Breast epithelium (tissue), 3 donors: ENCODE results near the gene CMTM8.

ENCODE experiments used
- POLR2A ChIP-seq: fragments of 450-650 bp; IDR thresholded peaks from one replicate; pipeline ENCODE4 v1.6.1; 2016; ENCODE audit warnings: antibody characterized with exemption, mild to moderate bottlenecking, moderate library complexity
- POLR2AphosphoS5 ChIP-seq, 3 donors: sonication (generic); formaldehyde crosslinking; IDR thresholded peaks; one replicate each; pipeline ENCODE4 v1.6.1; 2017; ENCODE audit warnings: antibody characterized with exemption in 3 of 3
- TF ChIP-seq, protein P1 (sequence below), 3 donors: fragments of 450-650 bp; IDR thresholded peaks; one replicate each; pipeline ENCODE4 v1.5.1; 2016 to 2017; ENCODE audit warnings: antibody characterized with exemption in 3 of 3, mild to moderate bottlenecking in 3 of 3, moderate library complexity in 3 of 3

DNA sequence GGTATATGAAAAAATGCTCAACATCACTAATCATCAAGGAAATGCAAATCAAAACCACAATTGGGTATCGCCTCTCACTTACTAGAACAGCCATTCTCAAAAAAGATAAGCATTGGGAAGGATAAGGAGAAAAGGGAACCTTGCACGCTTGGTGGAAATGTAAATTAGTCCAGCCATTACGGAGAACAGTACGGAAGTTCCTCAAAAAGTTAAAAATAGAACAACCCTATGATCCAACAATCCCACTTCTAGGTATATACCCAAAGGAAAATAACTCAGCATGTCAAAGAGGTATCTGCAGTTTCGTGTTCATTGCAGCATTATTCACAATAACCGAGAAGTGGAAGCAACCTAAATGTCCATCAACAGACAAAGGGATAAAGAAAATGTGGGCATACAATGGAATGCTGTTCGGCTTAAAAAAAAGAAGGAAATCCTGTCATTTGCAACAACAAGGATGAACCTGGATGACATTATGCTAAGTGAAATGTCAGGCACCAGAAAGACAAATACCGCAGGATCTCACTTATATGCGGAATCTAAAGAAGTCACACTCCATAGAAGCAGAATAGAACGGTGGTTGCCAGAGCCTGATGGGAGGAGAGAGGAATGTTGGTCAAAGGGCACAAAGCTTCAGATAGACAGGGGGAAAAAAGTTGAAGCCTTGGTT, 141.5 kb downstream of the CMTM8 start:
- TF ChIP-seq, protein P1, sequence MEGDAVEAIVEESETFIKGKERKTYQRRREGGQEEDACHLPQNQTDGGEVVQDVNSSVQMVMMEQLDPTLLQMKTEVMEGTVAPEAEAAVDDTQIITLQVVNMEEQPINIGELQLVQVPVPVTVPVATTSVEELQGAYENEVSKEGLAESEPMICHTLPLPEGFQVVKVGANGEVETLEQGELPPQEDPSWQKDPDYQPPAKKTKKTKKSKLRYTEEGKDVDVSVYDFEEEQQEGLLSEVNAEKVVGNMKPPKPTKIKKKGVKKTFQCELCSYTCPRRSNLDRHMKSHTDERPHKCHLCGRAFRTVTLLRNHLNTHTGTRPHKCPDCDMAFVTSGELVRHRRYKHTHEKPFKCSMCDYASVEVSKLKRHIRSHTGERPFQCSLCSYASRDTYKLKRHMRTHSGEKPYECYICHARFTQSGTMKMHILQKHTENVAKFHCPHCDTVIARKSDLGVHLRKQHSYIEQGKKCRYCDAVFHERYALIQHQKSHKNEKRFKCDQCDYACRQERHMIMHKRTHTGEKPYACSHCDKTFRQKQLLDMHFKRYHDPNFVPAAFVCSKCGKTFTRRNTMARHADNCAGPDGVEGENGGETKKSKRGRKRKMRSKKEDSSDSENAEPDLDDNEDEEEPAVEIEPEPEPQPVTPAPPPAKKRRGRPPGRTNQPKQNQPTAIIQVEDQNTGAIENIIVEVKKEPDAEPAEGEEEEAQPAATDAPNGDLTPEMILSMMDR (IDR thresholded peaks at IDR 0.05), result no peak
- no peak for TF ChIP-seq POLR2A
- no peak for TF ChIP-seq POLR2AphosphoS5 (IDR thresholded peaks at IDR 0.05)
